NCI-H345 (cell line): ENCODE measurements around the gene ZSCAN2.
"Not testable (repeated sequence)": the region's sequence is repeated elsewhere in the genome, so short reads cannot be mapped to it uniquely, and the experiment has no call there.

Experiments
- DNase-seq: peaks from one replicate; lab custom pipeline; 2025; lab: John Stamatoyannopoulos, UW

Gene ZSCAN2

GRCh38 chr15:84600687-84601554 is at the start of gene ZSCAN2:
ZSCAN2 (plus strand) TSS chr15:84601009; CDS start chr15:84603928, 2,919 bp downstream.
- DNase-seq: peak; percentile 92

- DNase-seq: not testable (repeated sequence)
These were observed 49.2 kb upstream of the ZSCAN2 start for GRCh38 chr15:84551624-84552023.

GRCh38 chr15:84552896-84553295 is 47.9 kb upstream of the ZSCAN2 start:
- DNase-seq: no peak

DNA sequence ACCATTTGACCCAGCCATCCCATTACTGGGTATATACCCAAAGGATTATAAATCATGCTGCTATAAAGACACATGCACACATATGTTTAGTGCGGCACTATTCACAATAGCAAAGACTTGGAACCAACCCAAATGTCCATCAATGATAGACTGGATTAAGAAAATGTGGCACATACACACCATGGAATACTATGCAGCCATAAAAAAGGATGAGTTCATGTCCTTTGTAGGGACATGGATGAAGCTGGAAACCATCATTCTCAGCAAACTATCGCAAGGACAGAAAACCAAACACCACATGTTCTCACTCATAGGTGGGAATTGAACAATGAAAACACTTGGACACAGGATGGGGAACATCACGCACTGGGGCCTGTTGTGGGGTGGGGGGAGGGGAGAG is 44.1 kb upstream of the ZSCAN2 start:
- DNase-seq: not testable (repeated sequence)

DNA sequence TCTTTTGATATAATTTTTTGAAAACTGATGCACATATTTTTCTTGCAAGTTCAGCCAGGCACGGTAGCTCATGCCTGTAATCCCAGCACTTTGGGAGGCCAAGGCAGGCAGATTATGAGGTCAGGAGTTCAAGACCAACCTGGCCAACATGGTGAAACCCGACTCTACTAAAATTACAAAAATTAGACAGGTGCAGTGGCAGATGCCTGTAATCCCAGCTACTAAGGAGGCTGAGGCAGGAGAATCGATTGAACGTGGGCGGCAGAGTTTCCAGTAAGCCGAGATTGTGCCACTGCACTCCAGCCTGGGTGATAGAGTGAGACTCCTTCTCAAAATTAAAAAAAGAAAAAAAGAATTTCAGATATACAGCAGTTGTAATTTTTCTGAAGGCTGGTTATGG is 32.8 kb upstream of the ZSCAN2 start:
- DNase-seq: not testable (repeated sequence)

GRCh38 chr15:84570164-84570735 is 30.6 kb upstream of the ZSCAN2 start:
- DNase-seq: no peak

DNA sequence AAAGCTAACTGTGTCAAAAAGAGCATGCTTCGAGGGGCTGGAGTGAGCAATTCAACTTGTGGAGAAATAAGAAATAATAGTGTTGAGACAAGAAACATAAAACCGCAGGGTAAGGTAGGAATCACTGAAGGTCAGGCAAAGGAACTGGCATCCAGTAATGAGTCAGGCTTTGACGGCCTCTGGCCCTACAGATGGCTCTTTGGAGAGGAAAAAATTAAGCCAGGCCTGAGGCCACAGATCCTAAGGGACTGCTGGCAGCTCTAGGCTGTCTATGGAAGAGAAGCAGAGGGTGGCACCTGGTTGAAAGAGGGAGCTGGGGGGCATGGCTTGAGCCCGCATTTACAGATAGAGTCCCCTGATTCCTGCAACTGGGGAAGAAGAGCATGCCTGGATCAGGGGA is 28.6 kb upstream of the ZSCAN2 start:
- no peak for DNase-seq

DNA sequence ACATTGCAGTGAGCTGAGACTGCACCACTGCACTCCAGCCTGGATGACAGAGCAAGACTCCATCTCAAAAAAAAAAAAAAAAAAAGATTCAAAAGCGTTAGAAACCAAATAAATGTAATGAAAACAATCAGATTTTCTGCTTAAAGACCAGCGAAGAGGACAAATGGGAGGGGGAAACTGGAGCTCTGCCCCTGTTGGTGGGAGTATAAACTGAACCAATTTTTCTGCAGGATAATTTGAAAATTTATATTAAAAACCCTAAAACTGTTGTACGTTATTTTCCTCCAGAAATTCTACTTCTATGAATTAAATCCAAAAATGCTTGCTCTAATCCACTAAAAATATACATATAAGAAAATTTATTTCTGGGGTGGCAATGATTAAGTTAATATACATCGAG is 25.3 kb upstream of the ZSCAN2 start:
- no peak for DNase-seq

DNA sequence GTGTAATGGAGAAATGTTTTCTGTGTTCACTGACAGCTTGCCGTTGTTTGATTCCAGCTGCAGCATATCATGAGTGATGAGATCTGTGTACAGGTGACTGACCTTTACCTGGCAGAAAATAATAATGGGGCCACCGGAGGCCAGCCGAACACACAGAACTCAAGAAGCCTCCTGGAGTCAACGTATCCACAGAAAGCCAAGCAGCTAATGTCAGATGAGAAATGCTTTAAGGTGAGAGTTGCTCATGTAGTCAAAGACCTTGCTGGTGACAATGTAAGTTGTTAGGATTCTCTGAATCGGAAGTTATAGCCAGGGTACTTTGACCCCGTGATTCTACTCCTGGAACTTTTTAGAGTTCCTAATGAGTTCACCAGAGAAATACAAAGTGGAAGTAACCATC is 22.9 kb upstream of the ZSCAN2 start:
- not testable (repeated sequence) for DNase-seq

DNA sequence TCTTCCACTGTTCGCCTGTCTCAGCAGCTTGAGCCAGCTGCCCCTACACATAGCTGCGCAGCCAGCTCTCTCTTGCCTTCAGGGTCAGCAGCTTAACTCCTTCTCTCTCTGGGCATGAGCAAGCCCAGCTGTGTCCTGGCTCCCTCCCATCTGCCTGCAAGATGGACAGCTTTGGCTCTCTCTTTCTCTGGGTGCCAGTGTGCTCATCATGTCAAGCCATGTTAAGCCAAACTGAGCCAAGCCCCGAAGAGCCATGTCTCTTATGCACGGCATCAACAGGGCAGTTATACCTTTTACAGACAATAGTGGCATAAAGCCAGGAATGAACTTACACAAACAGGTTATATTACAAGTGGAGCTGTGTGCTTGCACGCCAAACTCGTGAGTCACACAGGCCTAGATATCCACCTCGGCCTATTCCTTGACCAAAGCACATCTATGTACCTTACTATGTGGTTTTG is 21.5 kb upstream of the ZSCAN2 start:
- not testable (repeated sequence) for DNase-seq

DNA sequence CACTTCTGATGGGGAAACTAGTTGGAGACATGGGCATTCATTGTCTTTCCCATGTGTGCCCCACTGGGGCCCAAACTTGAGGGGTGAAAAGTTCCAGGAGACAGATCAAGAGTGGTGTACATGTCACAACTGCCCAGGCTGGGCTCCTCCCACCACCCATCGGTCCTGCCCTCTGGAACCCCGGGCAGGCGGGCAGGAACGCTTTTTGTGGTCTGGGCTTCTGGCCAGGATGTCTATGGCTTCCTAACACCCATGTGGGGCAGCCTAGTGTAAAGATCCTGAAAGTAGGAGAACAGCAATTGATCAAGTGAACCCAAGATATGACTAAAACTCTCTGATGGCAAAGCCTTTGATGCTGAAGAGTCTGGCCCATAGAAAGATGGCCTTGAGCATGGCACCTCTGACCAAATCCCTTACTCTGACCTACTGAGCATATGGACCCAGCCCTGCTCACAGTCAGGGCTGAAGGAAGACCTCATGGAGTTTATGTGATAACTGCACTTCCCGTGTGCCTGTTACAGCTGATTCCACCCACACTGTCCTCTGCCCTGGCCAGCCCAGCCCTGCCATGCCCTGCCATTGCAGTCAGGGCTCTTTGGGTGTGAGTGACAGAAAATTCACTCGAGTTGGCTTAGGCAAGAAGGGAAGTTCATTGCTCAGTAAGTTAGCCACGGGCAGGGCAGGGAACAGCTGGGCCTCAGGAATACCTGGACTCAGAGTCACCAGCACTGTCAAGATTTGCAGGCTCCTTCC is 19.0 kb upstream of the ZSCAN2 start:
- DNase-seq: not testable (repeated sequence)

DNA sequence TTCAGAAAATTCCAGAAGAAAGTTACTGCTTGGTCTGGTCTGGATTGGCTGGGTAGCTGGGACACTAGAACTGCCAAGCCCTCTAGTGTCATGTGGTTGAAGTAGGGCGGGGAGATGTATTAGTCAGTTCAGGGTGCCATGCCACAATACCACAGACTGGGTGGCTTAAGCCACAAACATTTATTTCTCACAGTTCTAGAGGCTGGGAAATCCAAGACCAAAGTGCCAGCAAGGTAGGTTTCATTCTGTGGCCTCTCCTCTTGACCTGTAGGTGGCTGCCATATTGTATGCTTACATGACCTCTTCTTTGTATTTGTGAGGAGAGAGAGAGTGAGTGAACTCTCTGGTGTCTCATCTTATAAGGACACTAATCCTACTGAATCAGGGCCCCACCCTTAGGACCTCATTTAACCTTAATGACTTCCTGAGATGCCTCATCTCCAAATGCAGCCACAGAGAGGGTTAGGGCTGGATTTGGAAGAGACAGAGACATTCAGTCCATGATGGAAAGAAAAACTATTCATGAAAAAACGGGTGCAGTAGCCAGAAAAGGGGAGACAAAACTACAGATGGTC is 18.1 kb upstream of the ZSCAN2 start:
- DNase-seq: no peak

- not testable (repeated sequence) for DNase-seq
These were observed 16.9 kb upstream of the ZSCAN2 start for GRCh38 chr15:84583921-84584320.

DNA sequence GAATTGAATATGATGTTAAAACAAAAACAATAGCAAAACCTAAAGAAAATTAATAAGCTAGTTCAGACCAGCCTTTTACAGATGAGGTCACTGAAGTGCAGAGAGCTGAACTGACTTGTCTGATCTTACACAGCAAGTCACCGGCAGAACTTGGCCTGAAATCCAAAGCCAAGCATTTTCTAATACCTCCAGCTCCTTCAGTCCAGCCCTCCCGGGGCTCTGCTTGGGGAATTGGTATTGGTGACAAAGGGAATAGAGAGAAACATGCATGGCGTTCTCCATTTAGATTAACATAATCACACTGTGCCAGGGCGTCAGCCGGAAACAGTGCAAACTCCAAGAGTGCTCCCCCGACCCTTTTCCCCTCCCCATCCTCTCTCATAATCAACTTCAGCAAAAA is 14.1 kb upstream of the ZSCAN2 start:
- no peak for DNase-seq

DNA sequence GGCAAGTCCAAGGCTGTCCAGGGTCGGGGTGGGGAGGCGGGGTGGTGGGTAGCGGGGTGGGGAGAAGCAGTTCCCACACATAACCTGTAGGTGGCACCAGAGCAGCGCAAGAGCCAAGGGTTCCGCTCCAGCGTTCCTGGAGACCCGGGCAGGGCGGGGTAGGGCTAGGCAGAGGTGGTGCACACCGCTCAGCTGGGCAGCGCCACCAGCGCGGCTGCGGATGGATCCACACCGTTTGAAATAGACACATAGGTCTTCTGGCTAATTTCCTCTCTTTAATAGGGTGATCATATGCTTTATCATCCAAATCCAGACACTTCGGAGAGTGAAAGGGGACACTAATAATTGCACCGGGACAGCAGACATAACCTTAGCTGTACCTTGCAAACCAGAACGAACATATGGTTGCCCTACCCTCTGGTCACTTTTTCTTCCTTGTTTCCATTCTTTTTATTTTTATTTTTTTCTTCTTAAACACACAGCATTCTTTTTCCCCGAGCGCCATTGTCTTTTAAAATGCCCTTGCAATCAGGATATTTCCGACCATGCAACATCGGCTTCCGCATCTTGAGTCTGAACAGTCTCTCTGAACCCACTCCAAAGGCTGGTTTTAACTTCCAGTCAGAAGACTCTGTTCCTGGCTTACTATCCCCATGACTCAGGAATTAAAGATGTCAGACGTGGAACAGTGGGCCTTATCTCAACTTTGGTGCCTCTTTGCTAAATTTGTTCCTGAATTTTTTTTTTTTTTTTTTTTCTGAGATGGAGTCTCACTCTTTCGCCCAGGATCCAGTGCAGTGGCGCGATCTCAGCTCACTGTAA is 12.5 kb upstream of the ZSCAN2 start:
- peak; percentile 84 for DNase-seq

DNA sequence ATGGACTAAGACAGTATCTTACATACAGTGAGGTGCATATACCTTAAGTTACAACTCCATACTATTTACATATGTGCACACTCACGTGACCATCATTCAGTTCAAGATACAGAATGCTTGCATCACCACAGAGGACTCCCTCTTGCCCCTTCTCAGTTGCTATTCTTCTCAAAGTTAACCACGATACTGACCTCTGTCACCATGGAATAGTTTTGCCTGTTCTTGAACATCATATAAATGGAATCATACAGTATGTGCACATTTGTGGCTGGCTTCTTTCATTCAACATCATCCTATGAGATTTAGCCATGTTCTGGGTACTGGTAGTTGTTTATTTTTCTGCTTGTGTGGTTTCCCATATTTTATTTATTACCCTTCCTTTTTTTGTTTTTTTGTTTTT is 10.4 kb upstream of the ZSCAN2 start:
- no peak for DNase-seq

GRCh38 chr15:84591815-84592214 is 9.0 kb upstream of the ZSCAN2 start:
- DNase-seq: no peak

GRCh38 chr15:84594617-84595290 is 6.1 kb upstream of the ZSCAN2 start:
- no peak for DNase-seq

- DNase-seq: no peak
These were observed 5.1 kb upstream of the ZSCAN2 start for GRCh38 chr15:84595660-84596059.

DNA sequence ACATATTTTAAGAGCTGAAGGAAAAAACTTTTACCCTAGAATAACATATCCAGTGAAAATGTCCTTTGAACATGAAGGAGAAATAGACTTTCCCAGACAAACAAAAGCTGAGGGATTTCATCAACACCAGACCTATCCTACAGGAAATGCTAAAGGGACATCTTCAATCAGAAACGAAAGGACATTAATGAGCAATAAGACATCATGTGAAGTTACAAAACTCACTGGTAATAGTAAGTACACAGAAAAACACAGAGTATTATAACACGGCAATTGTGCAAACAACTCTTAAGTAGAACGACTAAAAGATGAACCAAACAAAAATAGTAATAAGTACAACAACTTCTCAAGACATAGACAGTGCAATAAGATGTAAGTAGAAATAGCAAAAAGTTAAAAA is 3.5 kb upstream of the ZSCAN2 start:
- no peak for DNase-seq

DNA sequence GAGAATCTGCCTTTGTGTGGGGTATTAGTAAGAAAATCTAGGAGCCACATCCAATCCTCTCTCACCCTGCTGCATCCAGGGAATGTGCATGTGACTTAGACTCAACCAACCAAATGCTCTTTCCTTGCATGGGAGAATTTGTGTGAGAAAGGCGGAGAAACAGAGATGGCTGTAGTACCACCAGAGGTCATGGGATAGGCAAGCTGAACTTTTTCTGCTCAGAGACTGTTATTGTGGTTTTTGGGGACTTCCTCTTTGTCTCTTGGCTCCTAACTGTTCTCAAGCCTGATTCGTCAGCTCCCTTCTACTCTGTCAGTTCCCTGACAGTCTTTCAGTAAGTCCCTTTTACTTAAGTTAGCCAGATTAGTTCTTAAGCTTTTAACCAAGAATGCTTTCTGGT is 2.6 kb upstream of the ZSCAN2 start:
- DNase-seq: no peak
